ENCODE measurements around the gene PIGU.
"Not testable (repeated sequence)": the region's sequence is repeated elsewhere in the genome, so short reads cannot be mapped to it uniquely, and the experiment has no call there.

PIGU gene

GRCh38 chr20:34706912-34707784 is 30.3 kb upstream of the PIGU start:
- DNase-seq = no peak

DNA sequence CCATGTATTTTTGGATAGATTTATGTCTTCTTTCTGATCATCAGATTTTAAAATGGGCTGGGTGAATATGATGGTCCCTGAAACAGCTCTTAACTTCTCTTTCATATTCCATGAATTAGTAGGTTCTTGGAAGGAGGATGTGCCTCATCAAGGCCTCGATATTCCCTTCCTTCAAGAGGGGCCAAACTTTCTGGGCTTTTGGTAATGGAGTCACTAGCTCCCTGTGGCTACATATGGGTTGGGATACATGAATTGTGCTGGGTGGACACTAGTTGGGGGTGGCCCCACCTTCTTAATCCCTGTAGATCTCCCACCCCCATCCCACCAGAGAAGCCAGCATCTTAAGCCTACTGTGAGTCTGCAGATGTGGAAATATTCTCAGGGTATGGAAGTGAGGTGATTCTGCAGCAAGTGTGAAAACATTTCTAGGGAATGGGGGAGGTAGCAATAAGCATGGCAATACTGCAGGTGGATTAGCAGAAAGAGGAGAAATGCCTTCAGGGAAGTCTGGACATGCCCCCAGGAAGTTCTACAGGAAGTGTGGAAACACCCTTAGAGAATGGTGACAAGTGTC is 29.5 kb upstream of the PIGU start:
- no peak for DNase-seq

DNA sequence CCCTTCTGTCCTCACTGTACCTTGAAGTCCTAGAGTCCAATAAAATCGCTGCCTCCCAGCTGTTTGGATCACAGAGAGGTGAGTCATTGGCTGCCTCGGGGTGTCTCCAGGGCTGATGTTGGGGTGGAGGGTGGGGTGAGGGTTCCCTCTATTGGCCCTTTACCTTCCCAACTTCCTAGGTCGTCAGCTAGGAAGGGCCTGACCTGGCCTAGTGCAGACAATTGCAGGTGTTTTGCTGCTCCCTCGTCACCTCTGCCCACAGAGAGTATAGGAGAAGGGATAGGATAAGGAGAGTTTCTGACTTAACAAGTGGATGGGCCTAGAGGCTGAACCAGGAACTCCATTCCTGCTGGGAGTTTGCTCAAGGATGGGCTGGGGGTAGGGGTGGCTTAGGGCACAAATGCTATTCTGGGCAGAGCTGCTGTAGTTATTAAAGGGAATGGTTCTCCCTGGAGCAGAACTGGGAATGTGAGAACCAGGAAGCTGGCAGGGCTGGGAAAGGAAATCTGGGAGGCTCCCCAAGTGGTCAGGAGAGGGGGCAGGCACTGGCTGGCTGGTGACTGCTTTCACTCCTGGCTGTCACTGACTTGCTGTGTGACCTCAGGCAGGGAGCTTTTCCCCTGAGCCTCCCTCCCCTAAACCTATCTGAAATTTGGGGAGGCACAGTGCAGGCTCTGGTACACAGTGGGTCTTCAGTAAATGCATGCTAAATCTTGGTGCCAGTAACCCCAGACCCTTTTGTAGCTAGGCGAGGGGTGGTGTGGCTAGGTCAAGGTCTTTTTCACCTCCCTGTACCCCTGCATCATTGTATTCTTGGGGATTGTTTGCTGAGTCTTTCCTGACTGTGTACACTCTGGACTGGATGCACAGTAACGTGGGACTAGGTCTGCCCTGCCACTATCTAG is 28.8 kb upstream of the PIGU start:
- no peak for DNase-seq

GRCh38 chr20:34705008-34705396 is 28.1 kb upstream of the PIGU start:
- no peak for DNase-seq

DNA sequence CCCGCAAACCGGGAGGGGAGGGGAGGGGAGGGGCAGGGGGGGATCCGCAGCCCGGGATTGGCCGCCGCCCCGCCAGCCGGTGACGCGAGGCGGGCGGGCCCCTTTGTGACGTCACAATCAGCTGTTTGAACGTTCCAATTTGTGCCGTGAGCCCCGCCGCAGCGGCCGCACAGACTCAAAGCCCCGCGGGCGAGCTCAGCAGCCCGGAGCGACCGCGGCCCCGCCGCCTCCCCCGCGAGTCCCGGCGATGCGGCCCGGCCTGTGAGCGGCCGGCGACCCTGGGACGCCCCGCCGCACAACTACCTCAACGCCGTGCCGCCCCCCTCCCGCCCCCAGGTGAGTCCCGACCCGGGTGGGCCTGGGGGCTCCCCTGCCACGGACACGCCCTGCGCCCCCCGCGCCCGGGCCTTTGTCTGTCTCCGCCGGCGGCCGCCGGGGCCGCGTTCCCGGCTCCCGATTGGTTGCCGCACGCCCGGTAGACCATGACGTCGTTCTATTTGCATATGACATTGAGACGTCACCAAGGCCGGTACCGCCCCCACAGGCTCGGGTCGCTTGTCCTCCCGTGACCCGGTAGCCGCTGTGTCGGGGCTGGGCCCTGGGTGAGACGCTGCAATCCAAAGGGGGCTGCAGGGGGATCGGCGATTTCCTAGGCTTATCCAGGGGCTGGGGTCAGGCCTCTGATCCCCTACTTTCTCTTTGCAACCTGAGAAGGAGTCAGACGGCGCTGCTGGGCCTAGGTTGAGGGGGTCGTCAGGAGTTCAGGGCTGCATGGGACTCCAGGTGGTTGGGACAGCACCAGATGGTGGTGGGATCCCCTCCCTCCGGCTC is 27.5 kb upstream of the PIGU start, which contains the start of gene TP53INP2:
Gene TP53INP2, plus strand, starts transcription at position 168 of the 831 bp plus-strand sequence. CDS start 4,396 bp downstream, outside the sequence.
- DNase-seq = peak; percentile 88

- no peak for DNase-seq
These were observed 26.7 kb upstream of the PIGU start for GRCh38 chr20:34703424-34704176.

DNA sequence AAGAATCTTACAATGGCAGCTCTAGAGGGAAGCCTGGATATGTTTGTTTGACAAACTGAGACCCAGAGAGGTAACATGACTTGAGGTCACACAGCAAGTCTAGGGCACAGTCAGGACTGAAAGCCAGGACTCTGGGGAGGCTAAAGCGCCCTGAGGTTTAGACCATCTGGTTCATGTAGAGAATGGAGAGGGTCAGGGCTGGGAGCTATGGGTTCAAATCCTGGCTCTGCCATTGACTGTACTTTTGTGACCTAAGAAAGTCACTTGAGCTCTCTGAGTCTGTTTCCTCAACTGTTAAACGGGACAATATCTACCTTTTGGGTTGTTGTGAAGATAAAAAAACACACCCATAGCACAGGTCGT is 26.1 kb upstream of the PIGU start:
- no peak for DNase-seq

GRCh38 chr20:34701405-34702085 is 24.7 kb upstream of the PIGU start:
- no peak for DNase-seq

- no peak for DNase-seq
These were observed 16.5 kb upstream of the PIGU start for GRCh38 chr20:34693414-34693813.

GRCh38 chr20:34691838-34692237 is 14.9 kb upstream of the PIGU start:
- no peak for DNase-seq

DNA sequence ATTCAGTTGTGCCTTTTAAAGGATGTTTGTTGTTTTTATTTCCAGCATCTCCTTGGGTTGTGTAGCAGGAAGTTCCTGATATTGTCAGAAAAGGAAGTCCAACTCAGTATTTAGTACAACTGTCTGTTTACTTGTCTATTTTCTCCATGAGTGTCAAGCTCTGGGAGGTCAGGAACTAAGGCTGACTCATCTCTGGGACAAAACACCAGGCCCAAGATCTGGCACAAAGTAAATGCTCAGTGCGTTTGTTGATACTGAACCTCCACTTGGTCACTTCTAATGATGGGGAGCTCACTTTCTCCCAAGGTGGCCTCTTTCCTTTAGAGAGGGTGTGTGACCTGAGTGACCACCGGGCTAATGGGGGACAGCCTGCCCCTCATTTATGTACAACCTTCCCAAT is 12.6 kb upstream of the PIGU start:
- no peak for DNase-seq

DNA sequence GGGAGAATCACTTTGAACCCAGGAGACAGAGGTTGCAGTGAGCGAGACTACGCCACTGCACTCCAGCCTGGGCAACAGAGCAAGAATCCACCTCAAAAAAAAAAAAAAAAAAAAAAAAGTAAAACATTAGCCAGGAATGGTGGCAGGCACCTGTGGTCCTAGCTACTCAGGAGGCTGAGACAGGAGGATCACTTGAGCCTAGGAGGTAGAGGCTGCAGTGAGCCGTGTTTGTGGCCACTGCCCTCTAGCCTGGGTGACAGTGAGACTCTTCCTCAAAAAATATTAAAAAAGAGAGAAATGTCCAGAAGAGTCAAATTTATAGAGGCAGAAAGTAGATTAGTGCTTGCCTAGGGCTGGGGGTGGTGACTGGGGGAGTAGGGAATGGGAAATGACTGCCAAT is 6.8 kb upstream of the PIGU start:
- no peak for DNase-seq

DNA sequence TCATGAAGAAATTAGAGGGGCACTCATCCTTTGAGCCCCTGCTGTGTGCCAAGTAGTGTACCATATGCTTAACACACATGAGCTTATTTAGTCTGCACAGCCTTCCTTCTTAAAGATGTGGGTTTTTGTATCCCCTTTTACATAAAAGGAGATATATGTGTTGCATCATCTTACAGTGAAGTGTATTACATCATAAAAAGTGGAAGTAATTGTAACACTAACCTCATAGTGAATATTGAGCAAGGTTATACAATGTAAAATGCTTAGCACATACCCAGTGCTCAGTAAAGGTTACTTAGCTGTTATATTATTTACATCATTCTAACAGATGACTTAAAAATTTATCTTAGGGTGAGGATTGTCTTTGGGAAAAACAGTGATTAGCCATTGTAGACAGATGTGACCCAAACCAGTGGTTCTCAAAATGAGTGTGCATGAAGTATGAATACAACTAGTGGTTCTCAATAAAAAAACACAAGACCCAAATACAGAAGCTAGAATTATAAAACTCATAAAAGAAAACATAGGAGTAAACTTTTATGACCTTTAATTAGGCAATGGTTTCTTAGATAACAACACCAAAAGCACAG is 3.8 kb upstream of the PIGU start:
- no peak for DNase-seq

DNA sequence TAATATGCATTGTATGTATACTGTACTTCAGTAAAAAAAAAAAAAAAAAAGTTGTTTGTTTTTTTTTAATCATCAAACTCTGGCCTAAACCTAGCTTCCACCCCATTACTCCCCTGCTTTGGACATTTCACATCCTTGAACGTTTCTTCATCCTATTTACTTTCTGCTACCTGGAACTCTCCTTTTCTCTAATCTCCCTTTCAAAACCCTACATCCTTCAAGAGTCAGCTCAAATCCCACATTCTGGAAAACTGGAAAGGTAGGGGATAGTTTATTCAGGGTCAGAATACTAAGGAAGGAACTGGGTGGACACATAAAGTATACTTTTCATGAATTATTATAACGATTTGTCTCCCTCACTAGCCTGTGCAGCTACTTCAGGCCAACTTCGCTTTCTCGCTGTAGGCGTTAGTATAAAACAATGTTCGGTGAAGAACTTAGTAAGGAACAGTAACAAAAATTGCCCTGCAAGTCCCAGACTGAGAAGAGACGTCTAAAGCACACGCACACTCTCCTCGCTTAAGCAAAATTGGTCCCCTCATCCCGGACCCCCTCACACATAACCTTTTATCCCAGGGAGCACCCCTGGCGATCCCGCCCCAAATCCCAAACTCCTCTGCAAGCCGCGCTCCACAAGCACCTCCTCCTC is 775 bp downstream of the PIGU start:
- DNase-seq = no peak

- DNase-seq = no peak
These were observed 1.3 kb downstream of the PIGU start for GRCh38 chr20:34675561-34675960.

DNA sequence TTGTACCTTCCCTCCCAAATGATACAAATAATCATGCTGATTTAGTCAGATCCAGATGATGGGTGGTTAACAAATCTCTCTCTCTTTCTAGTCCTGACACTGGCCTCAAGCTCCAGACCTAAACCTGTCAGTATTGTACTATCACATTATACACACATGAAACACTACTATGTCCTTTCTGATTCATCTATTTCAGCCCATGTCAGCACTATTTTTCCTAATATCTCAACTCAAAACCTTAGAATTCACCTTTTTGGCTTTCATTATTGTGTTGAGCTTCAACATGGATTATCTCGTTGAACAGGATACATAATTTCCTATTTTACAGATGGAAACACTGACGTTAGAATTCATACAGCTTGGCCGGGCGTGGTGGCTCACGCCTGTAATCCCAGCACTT is 3.5 kb downstream of the PIGU start:
- DNase-seq = no peak

- no peak for DNase-seq
These were observed 7.8 kb downstream of the PIGU start for GRCh38 chr20:34669094-34669493.

- not testable (repeated sequence) for DNase-seq
These were observed 12.1 kb downstream of the PIGU start for GRCh38 chr20:34664751-34665150.

- DNase-seq = no peak
These were observed 13.5 kb downstream of the PIGU start for GRCh38 chr20:34663213-34663943.
